ENCODE results near the gene PPM1F. TPM values are rescaled to one million over a fixed set of nuclear protein-coding genes. Genes with fewer than 3 reads are reported as not detected.

Gene PPM1F
- total and polyA plus RNA-seq, 10 of the 15 experiments (the other 5 are each of a cell fraction or from before 2014, with no cell fraction given) = 0.55 to 26.3 (median 9.7) TPM

GRCh38 chr22:21965762-21966288 is 13.2 kb upstream of the PPM1F start:
- ChIA-PET SMC1A (ENCODE audit: uncharacterized antibody, unreplicated experiment) (no interaction called here), POLR2A (no interaction called here), CTCF (interaction anchor here (0.7 to 1.1 kb wide), 2 partner anchors 26 to 1206 kb away, joined by 3 to 4 read pairs; no protein-coding TSS in a partner anchor), RAD21 (ENCODE audit: unreplicated experiment) (no interaction called here)
- H3K79me2 ChIP-seq (ENCODE audit: control insufficient read depth, insufficient read depth, low read length) = no peaks in the 10 kb centered on the region
- H3K9ac ChIP-seq (ENCODE audit: control insufficient read depth, insufficient read depth, low read length) = no peak overlapping the region
- H2AFZ ChIP-seq (ENCODE audit: control insufficient read depth, low read depth, low read length) = no peak overlapping the region
- H3K27me3 ChIP-seq (replicated peaks in 1 of 2; ENCODE audit: control insufficient read depth in 2 of 2, insufficient read depth in 2 of 2, low read length in 1 of 2) = no peaks in the 10 kb centered on the region
- ATAC-seq (no peak), FAIRE-seq (no peak), DNase-seq (ENCODE audit: low read depth, low spot score) (no peak)
- WGBS (ENCODE audit: insufficient coverage, insufficient replicate concordance, low lambda C conversion rate, missing lambda C conversion rate) = 94% methylated on average over 6 of the region's 6 CpGs
- intact Hi-C loops (cut with micrococcal nuclease; ENCODE audit: unreplicated experiment) = no loop called here
- H4K20me1 ChIP-seq (ENCODE audit: control insufficient read depth, insufficient read depth) = no peaks in the 10 kb centered on the region
- H3K4me3 ChIP-seq = no peak overlapping the region
- no peak overlapping the region for H3K4me2 ChIP-seq (ENCODE audit: control insufficient read depth, insufficient read depth)
- in situ Hi-C loops (cut with MboI) = no loop called here
- no peaks in the 10 kb centered on the region for H3K9me3 ChIP-seq (replicated peaks; ENCODE audit: control insufficient read depth, insufficient read depth, low read length)
- no TSS peak for BruUV-seq (replicated peaks)
- no peak overlapping the region for H3K27ac ChIP-seq (ENCODE audit: control insufficient read depth, insufficient read depth)
- H3K4me1 ChIP-seq (ENCODE audit: control insufficient read depth, insufficient read depth, low read length) = no peaks in the 10 kb centered on the region
- TF ChIP-seq ESRRA (IDR thresholded peaks at IDR 0.05; ENCODE audit: low read length) = no peak
- TF ChIP-seq ZNF217 (IDR thresholded peaks at IDR 0.05) = no peak
- TF ChIP-seq RAD51 (IDR thresholded peaks at IDR 0.05) = no peak
- H3K36me3 ChIP-seq (ENCODE audit: control insufficient read depth in 2 of 2, insufficient read depth in 2 of 2, low read length in 1 of 2) = peaks cover 17 to 19% of the 10 kb centered on the region in 2 experiments; a peak in 3 of 4 replicates

GRCh38 chr22:21964918-21965484 is 12.4 kb upstream of the PPM1F start:
- ChIA-PET RAD21 (ENCODE audit: unreplicated experiment) (no interaction called here), SMC1A (ENCODE audit: uncharacterized antibody, unreplicated experiment) (no interaction called here), POLR2A (no interaction called here), CTCF (no interaction called here)
- in situ Hi-C loops (cut with MboI) (no loop called here), intact Hi-C loops (cut with micrococcal nuclease; ENCODE audit: unreplicated experiment) (no loop called here)
- no peak overlapping the region for H2AFZ ChIP-seq (ENCODE audit: control insufficient read depth, low read depth, low read length)
- no peak overlapping the region for H3K4me3 ChIP-seq
- ATAC-seq (no peak), FAIRE-seq (no peak), DNase-seq (ENCODE audit: low read depth, low spot score) (no peak)
- WGBS (ENCODE audit: insufficient coverage, insufficient replicate concordance, low lambda C conversion rate, missing lambda C conversion rate) = 91% methylated on average over 6 of the region's 6 CpGs
- TF ChIP-seq ASH2L (IDR thresholded peaks at IDR 0.05; ENCODE audit: borderline replicate concordance, low read depth) = no peak
- no peak for TF ChIP-seq IKZF2 (IDR thresholded peaks at IDR 0.05)
- TF ChIP-seq CHD1 (IDR thresholded peaks at IDR 0.05; ENCODE audit: low read depth, low read length) = no peak
- no peak for TF ChIP-seq MEF2A (IDR thresholded peaks at IDR 0.05; ENCODE audit: insufficient read depth, low read depth, low read length)
- no peak for TF ChIP-seq TAF1 (IDR thresholded peaks at IDR 0.05; ENCODE audit: borderline replicate concordance, low read depth, low read length)
- no peak for TF ChIP-seq BCL3 (IDR thresholded peaks at IDR 0.05; ENCODE audit: borderline replicate concordance, insufficient read depth, low read depth, low read length, poor library complexity, severe bottlenecking)
- TF ChIP-seq RAD21 (IDR thresholded peaks at IDR 0.05; ENCODE audit: insufficient read depth, low read depth, low read length) = no peak
- no peak for TF ChIP-seq ZBTB11 (CRISPR knock-in tag; IDR thresholded peaks at IDR 0.05)
- TF ChIP-seq IRF4 (IDR thresholded peaks at IDR 0.05; ENCODE audit: low read depth, low read length) = no peak
- no peak for TF ChIP-seq KAT2A (conservative IDR thresholded peaks at IDR 0.05; ENCODE audit: control insufficient read depth, low read depth, low read length)
- no peaks in the 10 kb centered on the region for H4K20me1 ChIP-seq (ENCODE audit: control insufficient read depth, insufficient read depth)
- no peak overlapping the region for H3K9ac ChIP-seq (ENCODE audit: control insufficient read depth, insufficient read depth, low read length)
- no peak overlapping the region for H3K27ac ChIP-seq (ENCODE audit: control insufficient read depth, insufficient read depth)
- H3K9me3 ChIP-seq (replicated peaks; ENCODE audit: control insufficient read depth, insufficient read depth, low read length) = no peaks in the 10 kb centered on the region
- no TSS peak for BruUV-seq (replicated peaks)
- H3K27me3 ChIP-seq (replicated peaks in 1 of 2; ENCODE audit: control insufficient read depth in 2 of 2, insufficient read depth in 2 of 2, low read length in 1 of 2) = no peaks in the 10 kb centered on the region
- H3K79me2 ChIP-seq (ENCODE audit: control insufficient read depth, insufficient read depth, low read length) = no peaks in the 10 kb centered on the region
- H3K4me2 ChIP-seq (ENCODE audit: control insufficient read depth, insufficient read depth) = no peak overlapping the region
- H3K4me1 ChIP-seq (ENCODE audit: control insufficient read depth, insufficient read depth, low read length) = no peaks in the 10 kb centered on the region
- H3K36me3 ChIP-seq (ENCODE audit: control insufficient read depth in 2 of 2, insufficient read depth in 2 of 2, low read length in 1 of 2) = peaks cover 16 to 19% of the 10 kb centered on the region in 2 experiments; a peak in 3 of 4 replicates

Measured in GM12878 (cell line).